Measurements from ENCODE around the gene WNT9B. TPM values are rescaled to one million over a fixed set of nuclear protein-coding genes. Genes with fewer than 3 reads are reported as not detected.
"Not testable (repeated sequence)": the region's sequence is repeated elsewhere in the genome, so short reads cannot be mapped to it uniquely, and the experiment has no call there.

Gene WNT9B
- total RNA-seq, 1 donor from 2014 or later = 5.0 TPM

GRCh38 chr17:46821482-46822387, 29.6 kb upstream of the WNT9B start:
- DNase-seq (ENCODE audit: low read depth) = no peak

- no peak for DNase-seq (ENCODE audit: low read depth)
Measured at GRCh38 chr17:46822388-46822921, 28.9 kb upstream of the WNT9B start.

GRCh38 chr17:46823657-46824056, 27.7 kb upstream of the WNT9B start:
- no peak for DNase-seq (ENCODE audit: low read depth)

- no peak for DNase-seq (ENCODE audit: low read depth)
Measured at GRCh38 chr17:46826116-46826515, 25.3 kb upstream of the WNT9B start.

- DNase-seq (ENCODE audit: low read depth) = no peak
Measured at GRCh38 chr17:46827274-46827673, 24.1 kb upstream of the WNT9B start.

- no peak for DNase-seq (ENCODE audit: low read depth)
Measured at GRCh38 chr17:46831573-46832330, 19.6 kb upstream of the WNT9B start.

GRCh38 chr17:46832331-46832821, 19.0 kb upstream of the WNT9B start:
- DNase-seq (ENCODE audit: low read depth) = no peak

GRCh38 chr17:46832945-46833839, 18.2 kb upstream of the WNT9B start:
- peak; percentile 66 for DNase-seq (ENCODE audit: low read depth)

- DNase-seq (ENCODE audit: low read depth) = no peak
Measured at GRCh38 chr17:46833840-46834208, 17.6 kb upstream of the WNT9B start.

GRCh38 chr17:46834846-46835245, 16.5 kb upstream of the WNT9B start:
- DNase-seq (ENCODE audit: low read depth) = no peak

GRCh38 chr17:46836500-46836899, 14.9 kb upstream of the WNT9B start:
- DNase-seq (ENCODE audit: low read depth) = no peak

GRCh38 chr17:46837521-46837920, 13.9 kb upstream of the WNT9B start:
- DNase-seq (ENCODE audit: low read depth) = no peak

- DNase-seq (ENCODE audit: low read depth) = no peak
Measured at GRCh38 chr17:46839211-46839610, 12.2 kb upstream of the WNT9B start.

- not testable (repeated sequence) for DNase-seq (ENCODE audit: low read depth)
Measured at GRCh38 chr17:46840596-46840995, 10.8 kb upstream of the WNT9B start.

GRCh38 chr17:46841561-46842379, 9.6 kb upstream of the WNT9B start:
- no peak for DNase-seq (ENCODE audit: low read depth)

- no peak for DNase-seq (ENCODE audit: low read depth)
Measured at GRCh38 chr17:46842835-46843234, 8.5 kb upstream of the WNT9B start.

- DNase-seq (ENCODE audit: low read depth) = no peak
Measured at GRCh38 chr17:46847204-46848191, 3.9 kb upstream of the WNT9B start.

- no peak for DNase-seq (ENCODE audit: low read depth)
Measured at GRCh38 chr17:46848534-46848933, 2.8 kb upstream of the WNT9B start.

- DNase-seq (ENCODE audit: low read depth) = no peak
Measured at GRCh38 chr17:46850688-46851028, 725 bp upstream of the WNT9B start.

All from renal cortical epithelial cell (primary cell).